RWPE1 (cell line): ENCODE measurements around the gene CDC14A.

Experiments
- CTCF ChIA-PET: fragments of 350-600 bp; sonication (Branson Sonifier 250); formaldehyde crosslinking; extraction: SDS; loops from one replicate; lab custom pipeline; 2021; lab: Yijun Ruan, JAX
- POLR2A ChIA-PET: fragments of 400-600 bp; formaldehyde crosslinking; extraction: SDS; loops from one replicate; lab custom pipeline; 2020; ENCODE audit warnings: antibody characterized with exemption; ENCODE audit not compliant: low non-redundant PET; lab: Yijun Ruan, JAX
- DNase-seq: peaks from one replicate; pipeline ENCODE4 v3.0.0; 2012; ENCODE audit warnings: low spot score
- H3K27ac ChIP-seq: fragments of 450-650 bp; 2 replicates; pipeline ENCODE4 v1.5.1; 2017
- TF ChIP-seq, protein P1 (sequence below): fragments of 450-650 bp; conservative IDR thresholded peaks from 2 replicates; pipeline ENCODE4 v1.5.1; 2017; ENCODE audit warnings: low read depth, mild to moderate bottlenecking

The CDC14A gene

DNA sequence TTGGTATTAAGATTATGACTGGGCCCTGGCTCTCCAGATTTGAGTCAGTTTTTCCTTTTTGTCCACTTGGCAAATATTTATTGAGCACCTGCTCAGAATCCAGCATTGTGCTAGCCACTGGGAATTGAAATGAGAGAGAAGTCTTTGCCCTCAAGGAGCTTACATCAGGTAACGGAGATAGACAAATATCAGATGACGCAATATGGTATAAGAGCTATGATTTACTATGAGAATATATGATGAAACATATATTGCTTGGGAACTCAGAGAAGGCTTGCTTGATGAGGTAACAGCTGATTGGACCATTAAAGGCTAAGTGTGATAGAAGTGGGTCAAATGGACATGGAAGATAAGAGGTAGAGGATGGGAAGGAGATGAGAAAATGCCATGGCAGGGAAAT lies 144.6 kb downstream of the CDC14A start:
- TF ChIP-seq, protein P1, sequence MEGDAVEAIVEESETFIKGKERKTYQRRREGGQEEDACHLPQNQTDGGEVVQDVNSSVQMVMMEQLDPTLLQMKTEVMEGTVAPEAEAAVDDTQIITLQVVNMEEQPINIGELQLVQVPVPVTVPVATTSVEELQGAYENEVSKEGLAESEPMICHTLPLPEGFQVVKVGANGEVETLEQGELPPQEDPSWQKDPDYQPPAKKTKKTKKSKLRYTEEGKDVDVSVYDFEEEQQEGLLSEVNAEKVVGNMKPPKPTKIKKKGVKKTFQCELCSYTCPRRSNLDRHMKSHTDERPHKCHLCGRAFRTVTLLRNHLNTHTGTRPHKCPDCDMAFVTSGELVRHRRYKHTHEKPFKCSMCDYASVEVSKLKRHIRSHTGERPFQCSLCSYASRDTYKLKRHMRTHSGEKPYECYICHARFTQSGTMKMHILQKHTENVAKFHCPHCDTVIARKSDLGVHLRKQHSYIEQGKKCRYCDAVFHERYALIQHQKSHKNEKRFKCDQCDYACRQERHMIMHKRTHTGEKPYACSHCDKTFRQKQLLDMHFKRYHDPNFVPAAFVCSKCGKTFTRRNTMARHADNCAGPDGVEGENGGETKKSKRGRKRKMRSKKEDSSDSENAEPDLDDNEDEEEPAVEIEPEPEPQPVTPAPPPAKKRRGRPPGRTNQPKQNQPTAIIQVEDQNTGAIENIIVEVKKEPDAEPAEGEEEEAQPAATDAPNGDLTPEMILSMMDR, result no peak
- ChIA-PET POLR2A (no interaction called here), CTCF (interaction anchor here (0.5 to 1.1 kb wide), 3 partner anchors 23 to 982 kb away, joined by 3 to 4 read pairs (median 3); no protein-coding TSS in a partner anchor)
- no peak for DNase-seq
- H3K27ac ChIP-seq, result no peak overlapping the region

DNA sequence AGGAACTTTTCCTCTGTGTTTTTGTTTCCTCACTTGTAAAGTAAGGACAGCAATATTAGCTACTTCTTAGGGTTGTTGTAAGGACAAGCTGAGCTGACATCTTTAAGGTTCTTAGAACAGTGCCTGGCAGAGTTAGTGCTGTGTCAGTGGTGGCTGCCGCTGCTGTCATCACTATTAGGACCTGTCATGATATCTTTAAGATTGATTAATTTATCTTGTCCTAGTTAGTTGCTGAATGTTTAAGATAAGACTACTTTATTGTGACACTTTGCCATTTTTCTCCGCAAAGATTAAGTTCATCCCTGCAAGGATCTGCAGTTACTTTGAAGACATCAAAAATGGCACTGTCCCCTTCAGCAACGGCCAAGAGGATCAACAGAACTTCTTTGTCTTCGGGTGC lies 145.5 kb downstream of the CDC14A start:
- DNase-seq, result no peak
- TF ChIP-seq, protein P1, result no peak
- ChIA-PET CTCF (no interaction called here), POLR2A (no interaction called here)
- H3K27ac ChIP-seq, result no peak overlapping the region

DNA sequence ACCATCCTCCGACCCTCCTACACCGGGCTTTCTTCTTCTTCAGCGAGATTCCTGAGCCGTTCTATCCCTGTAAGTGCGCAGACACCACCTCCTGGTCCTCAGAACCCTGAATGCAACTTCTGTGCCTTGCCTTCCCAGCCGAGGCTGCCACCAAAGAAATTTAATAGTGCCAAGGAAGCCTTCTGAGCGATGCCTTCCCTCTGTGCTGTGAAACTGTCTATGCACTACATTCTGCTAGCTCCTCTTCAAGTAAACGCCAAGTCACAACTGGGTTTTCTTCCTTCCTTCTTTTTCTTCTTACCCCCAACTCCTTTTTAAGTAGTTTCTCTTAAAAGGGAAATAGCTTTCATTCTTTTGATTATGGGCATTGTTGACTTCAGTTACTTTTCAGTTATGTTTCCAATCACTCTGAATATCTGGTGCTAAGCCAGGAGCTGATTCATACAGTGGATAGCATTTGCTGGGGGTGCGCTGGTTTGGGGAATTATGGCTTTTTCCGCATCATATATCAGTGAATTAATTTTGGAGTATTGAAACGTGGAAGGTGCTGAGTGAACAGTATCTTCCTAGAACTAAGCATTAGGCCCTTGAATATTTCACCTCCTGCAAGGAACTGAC lies 147.0 kb downstream of the CDC14A start:
- H3K27ac ChIP-seq, result no peak overlapping the region
- CTCF ChIA-PET, result interaction anchor here (0.6 to 0.7 kb wide), 2 partner anchors 14 to 21 kb away, joined by 3 read pairs; no protein-coding TSS in a partner anchor
- POLR2A ChIA-PET, result no interaction called here
- no peak for DNase-seq
- TF ChIP-seq, protein P1, result no peak

DNA sequence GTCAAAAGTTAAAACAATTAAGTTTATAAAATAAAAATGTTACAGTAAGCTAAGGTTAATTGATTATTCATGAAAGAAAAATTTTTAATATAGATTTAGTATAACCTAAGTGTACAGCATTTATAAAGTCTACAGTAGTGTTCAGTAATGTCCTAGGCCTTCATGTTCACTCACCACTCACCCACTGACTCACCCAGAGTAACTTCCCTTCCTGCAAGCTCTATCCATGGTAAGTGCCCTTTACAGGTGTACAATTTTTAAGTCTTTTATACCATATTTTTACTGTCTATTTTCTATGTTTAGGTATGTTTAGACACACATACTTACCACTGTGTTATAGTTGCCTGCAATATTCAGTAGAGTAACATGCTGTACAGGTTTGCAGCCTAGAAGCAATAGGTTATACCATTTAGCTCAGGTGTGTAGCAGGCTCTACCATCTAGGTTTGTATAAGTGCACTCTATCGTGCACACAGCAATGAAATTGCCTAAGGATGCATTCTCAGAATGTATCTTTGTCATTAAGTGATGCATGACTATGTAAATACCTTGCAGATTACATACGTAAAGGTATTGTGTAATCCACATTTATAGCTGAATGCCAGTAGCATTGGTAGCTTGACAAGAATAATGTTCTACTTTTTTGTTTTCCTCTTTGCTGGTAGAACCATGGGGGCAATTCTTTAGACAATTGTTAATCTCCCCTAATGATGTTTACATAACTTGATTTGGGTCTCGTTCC lies 149.9 kb downstream of the CDC14A start:
- TF ChIP-seq, protein P1, result no peak
- peak; percentile 14 for DNase-seq
- H3K27ac ChIP-seq, result no peak overlapping the region
- CTCF ChIA-PET, result no interaction called here
- POLR2A ChIA-PET, result no interaction called here

DNA sequence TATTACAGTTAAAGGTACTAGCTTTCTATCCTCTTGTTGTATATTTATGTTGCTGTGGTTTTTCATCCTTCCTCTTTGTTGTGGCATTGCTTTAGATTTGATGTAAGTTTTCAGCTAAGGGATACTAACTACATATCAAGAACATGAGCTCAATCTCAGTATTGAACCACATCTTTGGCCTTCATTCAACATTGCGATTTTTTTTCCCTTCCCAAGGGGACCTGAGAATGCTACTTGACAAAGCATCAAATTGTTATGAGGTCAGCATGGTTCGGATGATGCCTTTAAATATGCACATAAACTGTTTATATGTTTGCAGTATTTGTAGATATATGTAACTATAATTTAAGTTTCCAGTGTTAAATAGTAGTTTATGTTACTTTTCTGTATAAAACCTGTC lies 153.9 kb downstream of the CDC14A start:
- ChIA-PET POLR2A (no interaction called here), CTCF (no interaction called here)
- H3K27ac ChIP-seq, result no peak overlapping the region
- no peak for DNase-seq
- TF ChIP-seq, protein P1, result no peak

DNA sequence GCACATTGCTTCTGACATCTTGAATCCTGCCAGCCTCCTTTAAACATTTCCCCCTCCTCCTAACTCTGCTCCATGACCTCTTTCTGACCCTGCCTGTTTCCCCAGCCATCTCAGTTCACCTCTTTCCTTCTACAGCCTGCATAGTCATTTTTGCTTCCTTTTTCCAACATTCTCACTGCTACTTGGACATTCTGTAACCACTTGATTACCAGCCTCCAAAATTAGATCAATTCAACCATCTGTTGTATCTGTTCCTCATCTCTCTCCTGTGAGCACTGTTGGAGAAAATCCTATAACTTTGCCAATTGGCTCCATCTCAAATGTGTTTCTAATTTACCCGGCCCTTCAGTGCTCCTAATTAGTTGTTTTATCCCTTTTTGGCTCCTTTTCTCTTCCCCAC lies 158.1 kb downstream of the CDC14A start:
- TF ChIP-seq, protein P1, result no peak
- no peak overlapping the region for H3K27ac ChIP-seq
- DNase-seq, result no peak
- ChIA-PET CTCF (no interaction called here), POLR2A (no interaction called here)
